Fibroblast of gingiva (primary cell): ENCODE measurements around the gene RAB40B.
A peak's percentile ranks its signal among the peaks of the same experiment; 100 is the strongest.

Experiments used
- DNase-seq: peaks from one replicate; pipeline ENCODE4 v3.0.0-alpha.2; 2011; ENCODE audit warnings: low read depth

Gene RAB40B

DNA sequence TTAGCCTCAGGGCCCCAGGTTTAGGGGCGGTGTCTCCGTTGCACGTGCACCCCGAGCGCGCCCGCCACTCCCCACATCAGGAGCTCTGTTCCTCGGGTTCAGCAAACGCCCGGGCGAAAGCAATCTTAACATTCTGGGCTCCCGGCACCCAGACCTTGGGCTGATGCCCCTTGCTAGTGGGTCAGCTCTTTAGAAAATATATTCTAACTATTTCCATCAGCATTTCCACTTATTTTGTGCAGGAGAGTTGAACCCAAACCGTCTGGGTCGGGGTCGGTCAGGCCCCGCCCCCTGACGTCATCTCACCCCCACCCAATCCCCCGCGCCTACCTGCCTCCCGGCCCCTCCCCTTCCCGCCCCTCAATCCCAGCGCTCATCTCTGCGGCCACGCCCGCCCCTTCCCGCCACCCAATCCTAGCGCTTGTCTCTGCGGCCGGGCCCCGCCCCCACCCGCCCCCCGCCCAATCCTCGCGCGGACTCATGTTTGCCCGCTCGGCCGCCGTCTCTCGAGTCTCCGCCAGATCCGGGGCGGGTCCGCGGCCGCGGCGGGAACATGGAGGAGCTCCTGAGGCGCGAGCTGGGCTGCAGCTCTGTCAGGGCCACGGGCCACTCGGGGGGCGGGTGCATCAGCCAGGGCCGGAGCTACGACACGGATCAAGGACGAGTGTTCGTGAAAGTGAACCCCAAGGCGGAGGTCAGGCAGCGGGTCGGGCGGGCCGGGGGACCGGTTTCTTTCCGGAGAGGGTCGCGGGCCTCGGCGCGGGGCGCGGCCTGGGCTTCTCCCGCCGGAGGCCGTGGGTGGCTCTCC is 17.9 kb upstream of the RAB40B start, which contains the start of gene FN3KRP:
Gene FN3KRP, plus strand, starts transcription at position 504 of the 808 bp plus-strand sequence. Its CDS starts 50 bp downstream, at position 554.
- DNase-seq, result peak; percentile 86

- no peak for DNase-seq
Observed at GRCh38 chr17:82713071-82713723, 14.7 kb upstream of the RAB40B start.

DNA sequence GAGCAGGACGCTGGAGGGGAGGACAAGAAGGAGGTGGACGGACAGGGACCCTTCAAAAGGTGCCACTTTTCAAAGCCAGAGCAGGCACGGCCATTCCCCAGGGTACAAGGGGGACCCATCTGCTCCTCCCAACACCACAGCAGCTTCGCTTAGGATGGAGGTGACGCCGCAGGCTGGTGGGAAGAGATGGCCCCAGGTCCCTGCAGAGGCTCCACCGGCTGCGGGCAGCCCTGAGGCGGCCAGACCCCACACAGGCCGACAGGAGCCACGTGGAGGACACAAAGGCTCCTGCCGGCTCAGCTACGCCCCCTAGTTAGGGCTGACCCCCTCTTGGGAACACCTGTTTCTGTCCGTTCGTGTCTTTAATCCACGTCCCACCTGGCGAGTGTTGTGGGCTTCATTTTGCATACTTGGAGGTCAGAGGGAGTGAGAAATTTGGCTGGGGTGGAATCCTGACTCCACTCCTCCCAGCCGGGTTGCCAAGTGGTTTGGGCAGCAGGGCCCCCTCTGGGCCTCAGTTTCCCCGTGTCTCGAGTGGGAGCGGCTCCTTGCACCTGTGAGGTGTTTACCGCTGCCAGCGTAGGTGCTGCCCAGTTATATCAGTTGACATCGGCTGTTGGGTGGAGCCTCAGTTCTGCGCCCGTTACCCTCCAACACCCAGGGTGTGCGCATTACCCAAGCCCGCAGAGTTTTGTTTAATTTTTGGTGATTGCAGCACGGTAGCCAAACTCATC is 12.2 kb upstream of the RAB40B start:
- no peak for DNase-seq

DNA sequence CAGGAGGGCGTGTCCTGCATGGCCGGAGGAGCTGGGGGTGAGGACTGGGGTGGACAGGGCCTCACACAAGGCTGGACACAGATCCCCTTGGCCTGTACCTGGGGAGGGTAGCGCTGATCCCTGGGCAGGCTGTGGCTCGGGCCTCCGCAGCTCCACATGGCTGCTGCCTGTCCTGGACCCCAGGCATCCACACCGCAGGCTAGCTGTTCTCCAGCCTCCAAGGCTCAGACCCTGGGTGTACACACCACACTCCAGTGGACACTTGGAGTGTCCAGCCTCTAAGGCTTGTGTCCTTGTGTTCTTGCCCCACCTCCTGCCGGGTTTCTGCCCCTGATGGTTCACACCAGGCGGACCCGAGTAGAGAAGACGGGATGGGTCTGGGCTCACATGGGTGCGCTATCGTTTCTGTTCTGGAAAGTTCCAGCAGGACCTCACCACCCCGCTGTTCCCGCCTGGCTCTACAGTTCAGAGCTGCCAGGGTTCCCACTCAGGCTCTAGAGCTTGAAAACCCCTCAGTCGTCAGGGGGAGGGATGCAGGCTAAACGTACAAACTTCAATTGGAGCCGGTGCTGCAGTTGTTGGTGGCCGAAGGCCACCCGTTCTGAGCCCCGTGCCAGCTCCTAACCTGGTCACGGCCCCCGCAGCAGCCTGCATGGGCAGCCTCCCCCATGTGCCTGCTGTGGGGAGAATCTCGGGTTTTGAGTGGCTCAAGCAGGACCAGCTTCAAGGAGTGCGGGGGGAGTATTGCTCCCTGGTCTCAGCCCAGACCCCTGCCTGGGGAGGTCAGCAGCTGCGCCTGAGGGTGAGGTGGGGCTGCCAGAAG is 11.4 kb upstream of the RAB40B start:
- no peak for DNase-seq

GRCh38 chr17:82709024-82709675 is 10.7 kb upstream of the RAB40B start:
- DNase-seq, result no peak

DNA sequence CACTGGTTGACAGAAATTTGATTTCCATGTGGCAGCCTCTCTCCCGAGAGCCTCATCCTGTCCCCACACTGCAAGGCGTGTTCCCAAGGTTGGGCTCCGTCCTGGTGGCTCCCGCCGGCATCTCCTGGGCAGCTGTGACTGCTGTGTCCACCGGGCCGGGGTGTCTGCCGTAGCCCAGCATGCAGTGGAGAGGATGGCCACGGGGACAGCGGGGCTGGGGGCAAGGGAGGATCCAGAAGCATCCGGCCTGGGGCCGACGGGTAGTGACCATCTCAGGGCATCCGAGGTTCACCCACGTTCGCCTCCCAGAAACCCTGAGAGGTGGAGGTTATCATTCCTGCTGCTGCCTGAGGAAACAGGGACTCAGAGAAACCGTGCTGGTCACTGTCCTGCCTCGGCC is 7.3 kb upstream of the RAB40B start:
- DNase-seq, result no peak

DNA sequence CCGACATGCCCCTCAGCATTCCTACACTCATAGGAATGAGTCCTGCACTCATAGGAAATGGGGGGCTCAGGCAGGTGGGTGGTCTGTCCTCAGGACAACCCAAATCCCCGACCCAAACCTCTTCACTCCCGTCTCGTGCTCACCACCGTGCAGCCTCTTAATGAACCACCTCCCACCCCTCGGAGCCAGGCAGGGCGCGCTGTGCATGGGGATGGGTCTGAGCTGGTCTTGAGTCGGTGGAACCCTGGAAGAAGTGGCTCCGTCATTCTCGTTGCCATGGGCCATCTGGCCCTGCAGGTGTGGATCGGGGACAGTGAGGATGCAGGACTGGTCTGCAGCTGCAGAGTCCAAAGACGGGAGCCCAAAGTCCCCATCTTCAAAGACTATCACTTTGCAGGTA is 6.4 kb upstream of the RAB40B start:
- no peak for DNase-seq

DNA sequence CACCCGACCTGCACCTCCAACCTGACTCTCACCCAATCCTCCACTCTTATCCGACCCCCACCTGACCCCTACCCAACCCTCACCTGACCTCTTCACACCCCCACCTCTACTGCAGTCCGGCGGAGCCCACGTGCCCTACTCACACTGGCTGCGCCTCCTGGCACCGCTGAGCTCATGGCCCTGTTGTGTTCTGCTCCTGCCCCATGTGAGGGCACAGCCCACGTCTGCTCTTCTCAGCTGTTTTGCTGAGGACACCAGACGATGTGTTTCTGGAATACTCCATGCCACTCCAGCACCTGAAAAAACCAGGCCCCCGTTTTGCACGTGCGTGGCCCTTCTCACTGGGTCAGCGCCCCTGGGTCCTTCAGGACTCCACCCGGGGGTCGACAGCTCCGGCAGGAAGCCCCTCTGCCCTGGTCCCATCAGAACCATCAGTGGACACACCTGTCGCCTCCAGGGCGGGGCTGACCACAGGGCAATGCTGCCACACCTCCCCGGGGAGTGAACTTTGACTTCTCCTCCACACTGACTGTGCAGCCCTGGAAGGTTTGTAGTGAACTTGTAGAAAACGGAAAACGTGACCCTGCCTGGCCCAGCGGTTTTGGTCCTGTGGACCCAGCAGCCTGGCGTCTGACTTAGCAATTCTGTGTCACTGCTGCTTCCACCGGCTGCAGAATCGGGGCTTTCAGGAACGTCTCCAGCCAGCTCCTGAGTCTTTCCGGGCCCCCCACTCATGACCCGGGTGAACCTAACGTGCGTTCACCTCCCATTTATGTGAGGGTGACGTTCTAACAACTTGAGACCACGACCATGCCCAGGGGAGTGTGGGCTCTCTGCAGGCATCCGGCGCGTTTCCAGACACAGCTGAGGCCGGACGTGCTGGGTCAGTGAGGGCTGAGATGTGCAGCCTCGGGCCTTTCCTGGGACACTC is 5.7 kb upstream of the RAB40B start:
- DNase-seq, result no peak

DNA sequence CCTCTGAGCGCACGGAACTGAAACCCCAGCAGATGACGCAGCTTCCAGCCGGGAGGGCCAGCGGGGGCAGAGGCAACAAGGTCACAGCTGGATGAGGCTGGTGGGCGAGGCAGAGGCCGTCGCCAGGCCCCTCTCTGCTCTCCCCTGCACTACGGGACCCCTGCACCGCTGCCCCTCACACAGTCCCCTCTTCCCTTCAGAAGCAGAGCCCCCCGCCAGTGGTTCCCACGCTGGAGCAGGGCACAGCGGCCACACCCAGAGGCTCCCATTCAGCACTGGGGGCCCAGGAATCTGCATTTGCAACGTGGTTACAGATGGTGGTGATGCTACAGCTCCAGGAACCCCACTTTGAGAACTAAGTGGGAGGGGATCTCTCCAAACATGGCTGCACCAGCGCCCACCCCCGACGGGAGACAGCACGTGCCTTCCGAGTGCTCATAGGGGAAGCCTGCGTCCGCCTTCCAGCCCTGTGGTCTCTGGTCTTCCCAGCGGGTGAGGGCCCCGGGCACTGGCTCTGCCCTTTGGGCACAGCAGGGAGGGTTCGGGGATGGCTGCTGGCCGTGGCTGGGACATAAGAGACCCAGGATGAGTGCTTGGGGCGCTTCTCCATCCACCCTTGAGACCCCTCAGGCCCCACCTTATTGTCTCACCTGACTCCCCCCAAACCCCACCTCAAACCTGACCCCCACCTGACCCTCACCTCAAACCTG is 4.7 kb upstream of the RAB40B start:
- no peak for DNase-seq

DNA sequence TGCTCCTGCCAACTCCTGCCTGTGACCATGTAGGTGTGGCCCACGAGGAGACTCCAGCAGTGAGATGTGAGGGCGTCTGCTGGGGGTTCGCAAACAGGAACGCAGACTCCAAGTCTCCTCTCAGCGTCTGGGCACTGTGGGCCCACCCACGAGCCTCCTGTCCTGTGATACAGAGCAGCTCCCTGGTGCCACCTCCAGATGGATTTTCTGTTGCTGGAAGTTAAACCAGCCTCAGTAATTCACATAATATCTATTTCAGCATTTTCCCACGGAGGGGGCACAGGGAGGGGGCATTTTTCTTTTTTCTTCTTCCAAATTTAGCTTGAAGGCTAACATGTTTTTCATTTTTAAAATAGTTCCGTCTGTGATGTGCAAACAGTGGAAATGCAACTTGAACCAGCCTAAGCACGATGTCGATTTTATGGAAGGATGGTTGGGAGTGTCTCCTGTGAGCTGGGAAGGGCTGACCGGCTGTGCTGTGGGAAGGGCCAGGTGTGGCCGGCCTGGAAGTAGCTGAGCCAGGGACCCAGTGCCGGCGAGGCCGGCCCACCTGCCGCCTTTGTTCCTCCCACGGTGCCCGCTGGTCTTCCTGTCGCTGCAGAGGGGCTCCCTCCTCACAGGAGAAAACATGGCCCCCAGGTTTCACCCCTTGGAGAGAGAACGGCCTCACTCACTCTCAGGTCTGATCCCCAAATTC is 3.9 kb upstream of the RAB40B start:
- no peak for DNase-seq

- DNase-seq, result no peak
Observed at GRCh38 chr17:82699551-82699950, 1.1 kb upstream of the RAB40B start.

DNA sequence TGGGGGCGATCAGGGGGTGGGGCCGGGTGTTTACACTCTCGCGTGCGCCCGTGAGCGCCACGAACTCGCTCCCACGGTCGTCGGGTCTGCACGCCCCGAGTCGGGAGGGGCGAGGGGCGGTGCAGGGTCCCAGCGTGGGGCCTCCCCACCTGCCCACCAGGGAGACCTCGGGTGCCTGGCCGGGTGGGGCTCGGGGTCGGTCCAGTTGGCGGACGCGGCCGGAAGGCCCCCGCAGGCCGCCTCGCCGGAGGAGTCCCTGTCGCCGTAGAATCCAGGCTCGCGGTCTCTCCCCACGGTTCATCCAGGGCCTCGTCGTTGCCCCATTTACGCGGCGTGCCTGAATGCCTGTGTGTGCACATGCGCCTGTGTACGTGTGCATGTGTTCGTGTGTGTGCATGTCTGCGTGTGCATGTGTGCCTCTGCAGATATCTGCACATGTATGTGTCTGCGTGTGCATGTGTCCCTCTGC is 510 bp upstream of the RAB40B start:
- no peak for DNase-seq

GRCh38 chr17:82697808-82698064 is 762 bp downstream of the RAB40B start:
- DNase-seq, result no peak

DNA sequence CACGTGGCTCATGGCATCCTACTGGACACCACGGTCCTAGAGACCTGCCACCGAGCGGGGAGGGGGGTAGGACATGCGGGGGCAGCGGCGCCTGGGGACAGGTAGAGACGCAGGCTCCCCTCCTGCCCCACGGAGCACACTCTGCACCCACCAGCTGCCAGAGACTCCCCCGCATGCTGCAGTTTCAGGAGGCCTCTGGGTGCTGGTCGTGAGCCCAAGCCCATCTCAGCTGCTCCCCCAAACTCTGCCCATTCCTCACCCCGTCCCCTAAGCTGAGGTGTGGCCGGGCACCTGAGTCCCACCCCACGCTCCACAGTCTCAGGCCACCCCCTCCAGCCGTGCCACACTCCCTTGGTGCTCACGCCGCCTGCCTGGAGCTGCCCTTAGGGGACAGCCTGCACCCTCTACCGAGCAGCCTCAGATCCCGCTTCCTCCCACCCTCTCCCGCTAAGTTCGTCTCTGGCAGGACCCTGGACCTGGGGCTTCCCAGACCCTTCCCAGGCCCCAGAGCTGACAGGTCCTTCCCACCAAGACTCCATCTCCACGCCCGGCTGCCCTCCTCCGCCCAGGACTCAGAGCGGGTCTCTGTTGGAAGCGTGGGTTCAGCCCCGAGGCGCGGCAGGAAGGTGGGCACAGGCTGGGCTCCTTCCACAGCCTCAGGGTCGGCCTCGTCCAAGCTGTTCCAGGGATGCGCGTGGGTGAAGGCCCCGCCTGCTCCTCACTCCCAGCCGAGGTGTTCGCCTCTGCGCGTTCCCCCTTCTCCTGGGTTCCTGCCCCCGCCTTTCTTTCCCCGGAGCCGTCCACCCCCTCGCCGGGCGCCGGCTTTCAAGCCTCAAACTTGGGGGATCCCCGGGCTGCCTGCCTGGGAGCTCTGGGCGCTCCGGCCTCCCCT is 1.3 kb downstream of the RAB40B start:
- no peak for DNase-seq

DNA sequence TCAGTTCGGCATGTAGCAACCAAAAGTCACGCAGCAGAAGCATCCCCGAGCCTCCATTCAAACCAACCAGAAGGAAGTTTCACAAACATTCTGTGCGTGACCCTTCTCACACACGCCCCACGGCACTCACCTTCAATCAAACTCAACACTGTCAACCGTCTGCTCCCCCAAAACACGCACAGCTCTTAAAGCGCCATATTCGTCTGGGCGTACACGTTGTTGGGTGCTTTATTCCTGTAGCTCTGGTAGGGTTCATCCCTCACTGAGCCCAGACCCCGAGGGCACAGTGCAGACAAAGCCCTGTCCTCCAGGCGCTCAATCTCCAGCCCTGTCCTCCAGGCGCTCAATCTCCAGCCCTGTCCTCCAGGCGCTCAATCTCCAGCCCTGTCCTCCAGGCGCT is 2.2 kb downstream of the RAB40B start:
- no peak for DNase-seq

- DNase-seq, result no peak
Observed at GRCh38 chr17:82694647-82695046, 3.9 kb downstream of the RAB40B start.

DNA sequence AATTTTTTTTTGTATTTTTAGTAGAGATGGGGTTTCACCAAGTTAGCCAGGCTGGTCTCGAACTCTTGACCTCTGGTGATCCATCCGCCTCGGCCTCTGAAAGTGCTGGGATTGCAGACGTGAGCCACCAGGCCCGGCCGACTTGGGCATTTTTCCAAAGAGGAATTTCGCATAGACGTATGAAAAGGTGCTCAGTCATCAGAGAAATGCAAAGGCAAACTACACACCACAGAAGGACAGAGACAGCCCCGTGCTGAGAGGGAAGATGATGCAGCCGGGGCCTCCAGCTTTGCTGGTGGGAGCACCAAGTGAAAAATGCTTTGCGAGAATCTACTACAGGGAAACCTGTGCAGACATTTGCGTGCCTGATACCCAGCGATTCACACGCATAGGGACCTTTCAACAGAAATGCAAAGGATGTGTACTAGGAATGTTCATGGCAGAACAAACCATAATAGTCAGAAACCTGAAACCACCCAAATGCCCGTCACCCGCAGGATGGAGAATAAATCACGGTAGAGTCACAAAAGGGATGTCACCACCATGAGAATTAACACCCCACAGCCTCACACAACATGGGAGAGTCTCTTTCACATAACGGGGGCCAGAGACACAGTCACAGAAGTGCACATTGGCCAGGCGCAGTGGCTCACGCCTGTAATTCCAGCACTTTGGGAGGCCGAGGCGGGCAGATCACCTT is 5.2 kb downstream of the RAB40B start:
- DNase-seq, result no peak

- no peak for DNase-seq
Observed at GRCh38 chr17:82692268-82692667, 6.2 kb downstream of the RAB40B start.
